Activated T-cell treated with anti-CD3 and anti-CD28 coated beads, Interleukin-2, amount 50 U/mL, for 24 hours (primary cell): ENCODE data around the gene PAH.

Experiments
- DNase-seq: peaks from one replicate; pipeline ENCODE4 v3.0.0-alpha.2; 2020
- H3K27ac Mint-ChIP-seq: 2 replicates; pipeline ENCODE4 v1.8.0; 2020; ENCODE audit warnings: mild to moderate bottlenecking, mixed read lengths
- H3K27me3 Mint-ChIP-seq: 2 replicates; pipeline ENCODE4 v1.8.0; 2020; ENCODE audit warnings: mixed read lengths
- H3K36me3 Mint-ChIP-seq: 2 replicates; pipeline ENCODE4 v1.8.0; 2020; ENCODE audit warnings: low read depth, mixed read lengths
- H3K4me1 Mint-ChIP-seq: 2 replicates; pipeline ENCODE4 v1.8.0; 2020; ENCODE audit warnings: low read depth, mixed read lengths
- H3K4me3 Mint-ChIP-seq: 2 replicates; pipeline ENCODE4 v1.8.0; 2020; ENCODE audit warnings: mild to moderate bottlenecking, moderate library complexity, mixed read lengths
- H3K9me3 Mint-ChIP-seq: 2 replicates; pipeline ENCODE4 v1.8.0; 2020; ENCODE audit warnings: mixed read lengths

Gene PAH

GRCh38 chr12:102956738-102957327, 39.8 kb upstream of the PAH start:
- H3K36me3 Mint-ChIP-seq = no peaks in the 10 kb centered on the region

GRCh38 chr12:102955926-102956737, 39.1 kb upstream of the PAH start:
- DNase-seq = no peak
- no peak overlapping the region for H3K4me3 Mint-ChIP-seq

More at GRCh38 chr12:102956738-102957327, 39.8 kb upstream of the PAH start:
- DNase-seq = no peak
- H3K27ac Mint-ChIP-seq = no peak overlapping the region
- no peaks in the 10 kb centered on the region for H3K9me3 Mint-ChIP-seq
- H3K4me3 Mint-ChIP-seq = peak overlapping the region; percentile 25
- peaks cover 39% of the 10 kb centered on the region for H3K4me1 Mint-ChIP-seq
- H3K27me3 Mint-ChIP-seq = peaks cover 84% of the 10 kb centered on the region

GRCh38 chr12:102954134-102954533, 37.1 kb upstream of the PAH start:
- no peak for DNase-seq
- Mint-ChIP-seq H3K27ac (no peak overlapping the region), H3K36me3 (no peaks in the 10 kb centered on the region), H3K27me3 (peaks cover 85% of the 10 kb centered on the region), H3K9me3 (no peaks in the 10 kb centered on the region), H3K4me1 (peaks cover 39% of the 10 kb centered on the region), H3K4me3 (no peak overlapping the region)

More at GRCh38 chr12:102955926-102956737, 39.1 kb upstream of the PAH start:
- peaks cover 84% of the 10 kb centered on the region for H3K27me3 Mint-ChIP-seq
- H3K27ac Mint-ChIP-seq = peak overlapping the region; percentile 1
- H3K36me3 Mint-ChIP-seq = no peaks in the 10 kb centered on the region
- no peaks in the 10 kb centered on the region for H3K9me3 Mint-ChIP-seq
- peaks cover 36% of the 10 kb centered on the region for H3K4me1 Mint-ChIP-seq

- H3K4me3 Mint-ChIP-seq = no peak overlapping the region
- no peaks in the 10 kb centered on the region for H3K36me3 Mint-ChIP-seq
- no peaks in the 10 kb centered on the region for H3K9me3 Mint-ChIP-seq
- H3K27me3 Mint-ChIP-seq = peaks cover 84% of the 10 kb centered on the region
- peaks cover 34% of the 10 kb centered on the region for H3K4me1 Mint-ChIP-seq
- H3K27ac Mint-ChIP-seq = no peak overlapping the region
- no peak for DNase-seq
Observed at GRCh38 chr12:102953221-102953620, 36.2 kb upstream of the PAH start.

GRCh38 chr12:102951841-102952240, 34.8 kb upstream of the PAH start:
- Mint-ChIP-seq H3K9me3 (no peaks in the 10 kb centered on the region), H3K4me1 (peaks cover 24% of the 10 kb centered on the region), H3K36me3 (no peaks in the 10 kb centered on the region), H3K27me3 (peaks cover 87% of the 10 kb centered on the region), H3K27ac (no peak overlapping the region), H3K4me3 (no peak overlapping the region)
- no peak for DNase-seq

DNA sequence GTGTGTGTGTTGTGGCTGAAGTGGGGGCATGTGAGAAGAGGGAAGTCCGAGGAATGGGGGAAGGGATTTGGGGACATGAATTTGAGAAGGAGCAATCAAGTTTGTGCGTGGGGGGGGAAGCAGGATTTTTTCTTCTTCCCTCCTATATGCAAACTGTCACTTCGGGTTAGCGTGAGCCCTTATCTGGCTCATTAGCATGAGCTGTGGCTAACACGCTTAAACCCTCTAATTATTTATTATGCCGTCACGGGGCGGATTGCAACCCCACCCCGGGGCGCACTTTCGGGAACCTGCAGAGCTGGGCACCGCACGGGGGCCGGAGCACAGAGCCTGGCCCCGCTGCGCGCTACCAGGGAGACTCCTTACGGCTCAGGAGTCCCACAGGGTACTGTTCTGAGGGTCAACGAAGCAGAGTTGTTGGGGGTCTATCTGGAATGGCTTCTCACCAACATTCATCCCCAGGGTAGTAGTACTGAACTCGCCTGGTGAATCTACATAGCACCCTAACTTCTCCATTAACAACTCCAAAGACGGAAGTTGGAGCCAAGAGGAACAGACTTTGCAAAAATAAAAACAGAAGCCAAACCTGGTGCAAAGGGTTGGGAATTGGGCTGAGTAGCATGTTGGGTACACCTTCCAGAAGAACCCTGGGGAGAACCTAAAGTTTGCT, 34.0 kb upstream of the PAH start:
- Mint-ChIP-seq H3K27ac (no peak overlapping the region), H3K9me3 (no peaks in the 10 kb centered on the region), H3K36me3 (no peaks in the 10 kb centered on the region), H3K4me1 (peaks cover 21% of the 10 kb centered on the region), H3K4me3 (peak overlapping the region; percentile 10), H3K27me3 (peaks cover 82% of the 10 kb centered on the region)
- no peak for DNase-seq

GRCh38 chr12:102950107-102950949, 33.3 kb upstream of the PAH start:
- Mint-ChIP-seq H3K27me3 (peaks cover 75% of the 10 kb centered on the region), H3K4me3 (peak overlapping the region; percentile 10)
- DNase-seq = no peak

DNA sequence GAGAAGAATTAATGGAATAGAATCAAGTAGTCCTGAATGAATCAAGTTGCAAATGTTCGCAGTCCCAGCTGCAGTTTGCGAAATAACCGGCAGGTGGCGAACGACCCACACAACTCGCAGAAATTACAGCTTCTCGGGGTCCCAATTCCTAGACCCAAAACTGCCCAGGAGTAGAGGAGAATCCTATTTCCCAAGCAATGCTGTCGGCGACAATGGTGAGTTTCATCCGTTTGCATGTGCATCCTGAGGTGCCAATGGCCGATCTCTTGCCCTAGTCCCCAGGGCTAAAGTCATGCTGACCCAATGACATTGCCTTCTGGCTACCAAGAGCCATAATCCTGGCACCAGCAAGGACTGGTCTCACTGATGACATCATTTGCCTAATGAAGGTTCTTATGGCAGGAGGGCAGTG, 31.9 kb upstream of the PAH start:
- no peak overlapping the region for H3K27ac Mint-ChIP-seq
- peaks cover 61% of the 10 kb centered on the region for H3K27me3 Mint-ChIP-seq
- DNase-seq = peak; percentile 74

More at GRCh38 chr12:102950107-102950949, 33.3 kb upstream of the PAH start:
- peaks cover 19% of the 10 kb centered on the region for H3K4me1 Mint-ChIP-seq
- H3K36me3 Mint-ChIP-seq = no peaks in the 10 kb centered on the region
- no peaks in the 10 kb centered on the region for H3K9me3 Mint-ChIP-seq
- H3K27ac Mint-ChIP-seq = no peak overlapping the region

DNA sequence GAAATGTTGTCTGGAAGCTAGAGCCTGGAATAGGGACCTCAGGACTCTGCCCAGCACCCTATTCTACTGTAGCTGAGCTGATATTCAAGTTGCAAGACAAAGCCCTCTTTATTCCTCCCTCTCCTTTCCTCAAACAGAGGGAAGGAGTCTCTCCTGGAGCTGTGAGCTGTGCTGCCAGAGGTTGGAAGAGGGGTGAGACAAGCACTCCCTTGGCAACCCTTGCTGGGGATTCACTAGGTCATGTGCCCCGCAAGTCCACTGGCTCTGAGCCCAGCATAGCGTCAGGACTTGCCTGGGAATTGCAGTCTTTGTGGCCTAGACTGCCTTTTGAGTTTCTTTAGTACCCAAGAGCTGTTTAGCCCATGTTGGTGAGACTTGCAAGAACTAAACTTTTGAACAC, 29.0 kb upstream of the PAH start:
- Mint-ChIP-seq H3K36me3 (no peaks in the 10 kb centered on the region), H3K4me3 (no peak overlapping the region), H3K9me3 (no peaks in the 10 kb centered on the region), H3K4me1 (peaks cover 3% of the 10 kb centered on the region), H3K27ac (no peak overlapping the region), H3K27me3 (peaks cover 55% of the 10 kb centered on the region)
- DNase-seq = no peak

More for the DNA sequence above, 31.9 kb upstream of the PAH start:
- Mint-ChIP-seq H3K4me3 (no peak overlapping the region), H3K36me3 (no peaks in the 10 kb centered on the region), H3K9me3 (no peaks in the 10 kb centered on the region), H3K4me1 (peaks cover 10% of the 10 kb centered on the region)

DNA sequence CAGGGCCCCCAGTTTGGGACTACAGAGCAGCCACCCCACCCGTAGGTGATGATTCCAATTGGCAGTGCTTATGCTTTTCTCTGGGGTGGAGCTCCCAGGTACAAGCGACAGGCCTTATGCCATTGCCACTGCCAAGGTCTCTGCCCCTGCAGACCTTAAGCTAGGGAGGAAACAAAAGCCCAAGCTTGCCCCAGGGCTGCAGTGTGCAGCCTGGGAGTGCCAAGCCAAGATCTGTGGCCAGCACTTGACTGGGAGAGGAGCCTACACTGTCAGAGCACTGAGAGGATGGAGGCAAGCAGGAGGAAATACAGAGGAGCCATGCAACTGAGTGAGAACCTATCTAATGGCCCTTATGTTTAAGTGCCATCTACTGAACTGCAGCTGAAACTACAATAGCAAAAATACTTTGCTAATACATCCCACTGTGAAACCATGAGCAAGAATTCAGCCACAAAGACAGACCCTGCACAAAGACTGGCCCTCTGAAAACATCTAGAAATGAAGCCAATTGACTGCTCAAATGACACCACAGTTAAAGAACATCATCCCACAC, 22.7 kb upstream of the PAH start:
- no peak for DNase-seq
- H3K27ac Mint-ChIP-seq = no peak overlapping the region
- peaks cover 57% of the 10 kb centered on the region for H3K27me3 Mint-ChIP-seq
- H3K4me3 Mint-ChIP-seq = no peak overlapping the region
- no peaks in the 10 kb centered on the region for H3K9me3 Mint-ChIP-seq
- no peaks in the 10 kb centered on the region for H3K4me1 Mint-ChIP-seq
- no peaks in the 10 kb centered on the region for H3K36me3 Mint-ChIP-seq

DNA sequence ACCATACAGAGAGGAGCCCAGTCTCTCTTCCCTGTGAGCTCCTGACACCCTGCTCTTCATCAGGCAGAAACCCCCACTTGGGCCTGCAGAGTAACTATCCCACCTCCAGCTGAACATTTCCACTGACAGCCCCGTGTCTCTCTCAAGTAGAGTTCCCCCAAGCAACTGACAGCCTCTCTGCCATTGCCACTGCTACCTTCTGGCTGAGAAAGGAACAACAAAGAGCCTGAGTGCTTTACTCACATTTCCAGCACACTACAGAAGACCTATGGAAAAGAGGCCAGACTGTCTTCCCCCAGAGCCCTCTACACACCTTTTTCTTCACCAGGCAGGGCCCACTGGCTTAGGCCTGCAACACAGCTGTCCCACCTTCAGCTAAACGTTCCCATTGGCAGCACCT, 22.0 kb upstream of the PAH start:
- no peak for DNase-seq
- Mint-ChIP-seq H3K27me3 (peaks cover 59% of the 10 kb centered on the region), H3K4me3 (no peak overlapping the region), H3K4me1 (no peaks in the 10 kb centered on the region), H3K9me3 (no peaks in the 10 kb centered on the region), H3K36me3 (no peaks in the 10 kb centered on the region), H3K27ac (no peak overlapping the region)

DNA sequence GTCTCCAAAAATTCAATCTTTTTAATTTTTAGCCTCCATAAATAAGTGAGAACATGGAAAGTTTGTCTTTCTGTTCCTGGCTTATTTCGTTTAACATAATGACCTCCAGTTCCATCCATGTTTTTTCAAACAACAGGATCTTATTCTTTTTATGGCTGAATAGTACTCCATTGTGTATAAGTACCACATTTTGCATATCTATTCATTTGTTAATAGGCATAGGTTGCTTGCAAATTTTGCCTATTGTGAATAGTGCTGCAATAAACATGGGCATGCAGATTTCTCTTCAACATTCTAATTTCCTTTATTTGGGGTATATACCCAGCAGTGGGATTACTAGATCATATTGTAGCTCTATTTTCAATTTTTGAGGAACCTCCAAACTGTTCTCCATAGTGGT, 16.1 kb upstream of the PAH start:
- no peak for DNase-seq
- no peaks in the 10 kb centered on the region for H3K9me3 Mint-ChIP-seq
- H3K27me3 Mint-ChIP-seq = peaks cover 59% of the 10 kb centered on the region
- no peak overlapping the region for H3K27ac Mint-ChIP-seq
- no peaks in the 10 kb centered on the region for H3K36me3 Mint-ChIP-seq
- no peak overlapping the region for H3K4me3 Mint-ChIP-seq
- H3K4me1 Mint-ChIP-seq = no peaks in the 10 kb centered on the region

GRCh38 chr12:102927220-102927619, 10.2 kb upstream of the PAH start:
- DNase-seq = no peak
- no peak overlapping the region for H3K4me3 Mint-ChIP-seq
- no peaks in the 10 kb centered on the region for H3K4me1 Mint-ChIP-seq
- H3K27ac Mint-ChIP-seq = no peak overlapping the region
- H3K9me3 Mint-ChIP-seq = no peaks in the 10 kb centered on the region
- H3K36me3 Mint-ChIP-seq = no peaks in the 10 kb centered on the region
- H3K27me3 Mint-ChIP-seq = peaks cover 36% of the 10 kb centered on the region

- Mint-ChIP-seq H3K27me3 (peaks cover 26% of the 10 kb centered on the region), H3K9me3 (no peaks in the 10 kb centered on the region), H3K27ac (no peak overlapping the region), H3K36me3 (no peaks in the 10 kb centered on the region), H3K4me1 (peaks cover 8% of the 10 kb centered on the region), H3K4me3 (no peak overlapping the region)
- no peak for DNase-seq
Observed at GRCh38 chr12:102921240-102921639, 4.2 kb upstream of the PAH start.
